SK-N-SH (cell line): ENCODE measurements around the gene ATAD1. TPM values are rescaled to one million over a fixed set of nuclear protein-coding genes. Genes with fewer than 3 reads are reported as not detected.

Experiments
- CTCF ChIA-PET: fragments of 300-600, 350-600 bp; formaldehyde crosslinking; extraction: SDS; loops from one replicate; lab custom pipeline; 2021; lab: Yijun Ruan, JAX
- POLR2A ChIA-PET: fragments of 350-600 bp; sonication (Branson Sonifier 250); formaldehyde crosslinking; extraction: SDS; loops from one replicate; lab custom pipeline; 2020; ENCODE audit warnings: antibody characterized with exemption, inconsistent platforms; lab: Yijun Ruan, JAX
- DNase-seq: peaks from one replicate; pipeline ENCODE4 v3.0.0; 2012
- H2AFZ ChIP-seq: fragments of 200-600 bp; sonication (generic); 2 replicates; pipeline ENCODE4 v1.8.1; 2016; ENCODE audit warnings: antibody characterized with exemption, mild to moderate bottlenecking, low read depth
- H3F3A ChIP-seq: fragments of 200-600 bp; sonication (generic); replicated peaks from 2 replicates; pipeline ENCODE3; 2016; ENCODE audit warnings: antibody characterized with exemption, mild to moderate bottlenecking; ENCODE audit not compliant: insufficient read depth
- H3K27ac ChIP-seq, 2 experiments: fragments of 200-500 bp in 1 of 2; fragments of 200-600 bp in 1 of 2; sonication (Bioruptor generic) in 1 of 2; sonication (generic), shearing (Covaris generic) in 1 of 2; 2 replicates each; pipeline versions ENCODE4 v1.5.1 to v1.6.1; 2014 to 2016; ENCODE audit warnings: low read depth in 2 of 2, inconsistent platforms in 1 of 2, low read length in 1 of 2, mild to moderate bottlenecking in 1 of 2, mixed read lengths in 1 of 2
- H3K27me3 ChIP-seq: fragments of 200-600 bp; sonication (generic), shearing (Covaris generic); 2 replicates; pipeline ENCODE4 v1.6.1; 2016; ENCODE audit warnings: mixed run types; ENCODE audit not compliant: insufficient read depth
- H3K36me3 ChIP-seq, 2 experiments: fragments of 200-500 bp in 1 of 2; fragments of 200-600 bp in 1 of 2; sonication (Bioruptor generic) in 1 of 2; sonication (generic) in 1 of 2; replicated peaks in 1 of 2; 2 replicates each; pipeline versions ENCODE3 to v1.5.1; 2014 to 2016; ENCODE audit warnings: low read length in 1 of 2, mild to moderate bottlenecking in 1 of 2; ENCODE audit not compliant: insufficient read depth in 2 of 2, control insufficient read depth in 1 of 2
- H3K4me1 ChIP-seq, 2 experiments: fragments of 200-500 bp in 1 of 2; fragments of 200-600 bp in 1 of 2; sonication (Bioruptor generic) in 1 of 2; sonication (generic), shearing (Covaris generic) in 1 of 2; 2 replicates each; pipeline versions ENCODE4 v1.5.1 to v1.6.1; 2014 to 2016; ENCODE audit warnings: low read depth in 1 of 2, low read length in 1 of 2, mixed run types in 1 of 2; ENCODE audit not compliant: insufficient read depth in 2 of 2, control insufficient read depth in 1 of 2
- H3K4me2 ChIP-seq: fragments of 200-600 bp; sonication (generic), shearing (Covaris generic); 2 replicates; pipeline ENCODE4 v1.6.1; 2017; ENCODE audit warnings: mixed run types
- H3K4me3 ChIP-seq, 2 experiments: fragments of 200-500 bp in 1 of 2; fragments of 200-600 bp in 1 of 2; sonication (Bioruptor generic) in 1 of 2; sonication (generic), shearing (Covaris generic) in 1 of 2; 2 replicates each; pipeline versions ENCODE4 v1.5.1 to v1.8.1; 2014 to 2016; ENCODE audit warnings: low read depth in 2 of 2, inconsistent platforms in 1 of 2, low read length in 1 of 2, mild to moderate bottlenecking in 1 of 2, mixed read lengths in 1 of 2, moderate library complexity in 1 of 2
- H3K79me2 ChIP-seq: fragments of 200-600 bp; sonication (generic); 2 replicates; pipeline ENCODE4 v1.8.1; 2017; ENCODE audit warnings: mild to moderate bottlenecking; ENCODE audit not compliant: insufficient read depth
- H3K9ac ChIP-seq: fragments of 200-600 bp; sonication (generic); 2 replicates; pipeline ENCODE4 v1.6.1; 2017; ENCODE audit warnings: mixed run types
- H3K9me2 ChIP-seq: fragments of 200-600 bp; sonication (generic); 2 replicates; pipeline ENCODE4 v1.6.1; 2017; ENCODE audit warnings: mixed run types
- H3K9me3 ChIP-seq: fragments of 200-600 bp; sonication (generic); 2 replicates; pipeline ENCODE4 v1.6.1; 2017; ENCODE audit warnings: mixed run types, mild to moderate bottlenecking, moderate library complexity
- H4K20me1 ChIP-seq: fragments of 200-600 bp; sonication (generic); 2 replicates; pipeline ENCODE4 v1.6.1; 2017; ENCODE audit warnings: mild to moderate bottlenecking, mixed run types; ENCODE audit not compliant: insufficient read depth
- ELF1 ChIP-seq: IDR thresholded peaks from 2 replicates; pipeline ENCODE4 v1.4.0; 2012
- EP300 ChIP-seq, 2 experiments: IDR thresholded peaks; 2 replicates each; pipeline versions ENCODE4 v1.4.0 to v1.6.1; 2012; ENCODE audit warnings: borderline replicate concordance in 1 of 2, low read depth in 1 of 2, low read length in 1 of 2
- FOSL2 ChIP-seq: IDR thresholded peaks from 2 replicates; pipeline ENCODE4 v1.4.0; 2012; ENCODE audit warnings: low read depth, mild to moderate bottlenecking, moderate library complexity, borderline replicate concordance
- NRF1 ChIP-seq: IDR thresholded peaks from 2 replicates; pipeline ENCODE4 v1.6.1; 2012; ENCODE audit warnings: low read depth, mild to moderate bottlenecking, low read length
- POLR2AphosphoS5 ChIP-seq: IDR thresholded peaks from 2 replicates; pipeline ENCODE4 v1.6.1; 2012; ENCODE audit warnings: low read depth, low read length
- RAD21 ChIP-seq: IDR thresholded peaks from 2 replicates; pipeline ENCODE4 v1.6.1; 2012; ENCODE audit warnings: mild to moderate bottlenecking, low read length
- SMC3 ChIP-seq: IDR thresholded peaks from 2 replicates; pipeline ENCODE4 v1.6.1; 2012; ENCODE audit warnings: low read depth, low read length, improper control_type of control experiment
- YY1 ChIP-seq: IDR thresholded peaks from 2 replicates; pipeline ENCODE4 v1.4.0; 2012; ENCODE audit warnings: low read depth, mild to moderate bottlenecking
- WGBS: methylation state at CpG from one replicate; pipeline ENCODE4 v1.1.6; 2017; ENCODE audit warnings: low lambda C conversion rate; 5-methylcytosine and 5-hydroxymethylcytosine counted together
- polyA plus RNA-seq, 3 experiments: library from polyadenylated mRNA; depleted of rRNA; stranded (reverse); fragments of >200 nt; gene quantifications; 2 replicates each; pipeline ENCODE4 v1.2.3, GENCODE V29; 2012
- TF ChIP-seq, protein P1 (sequence below): IDR thresholded peaks from 2 replicates; pipeline ENCODE4; 2012
- TF ChIP-seq, protein P2 (sequence below): IDR thresholded peaks from 2 replicates; pipeline ENCODE4 v1.6.1; 2012; ENCODE audit warnings: mild to moderate bottlenecking, low read depth, low read length, moderate library complexity
- TF ChIP-seq, protein P3 (sequence below): IDR thresholded peaks from 2 replicates; pipeline ENCODE4 v1.4.0; 2012; ENCODE audit warnings: low read depth, borderline replicate concordance

Gene ATAD1
- polyA plus RNA-seq, 1 of the 3 experiments (the other 2 are of a cell fraction): 13.5 TPM

DNA sequence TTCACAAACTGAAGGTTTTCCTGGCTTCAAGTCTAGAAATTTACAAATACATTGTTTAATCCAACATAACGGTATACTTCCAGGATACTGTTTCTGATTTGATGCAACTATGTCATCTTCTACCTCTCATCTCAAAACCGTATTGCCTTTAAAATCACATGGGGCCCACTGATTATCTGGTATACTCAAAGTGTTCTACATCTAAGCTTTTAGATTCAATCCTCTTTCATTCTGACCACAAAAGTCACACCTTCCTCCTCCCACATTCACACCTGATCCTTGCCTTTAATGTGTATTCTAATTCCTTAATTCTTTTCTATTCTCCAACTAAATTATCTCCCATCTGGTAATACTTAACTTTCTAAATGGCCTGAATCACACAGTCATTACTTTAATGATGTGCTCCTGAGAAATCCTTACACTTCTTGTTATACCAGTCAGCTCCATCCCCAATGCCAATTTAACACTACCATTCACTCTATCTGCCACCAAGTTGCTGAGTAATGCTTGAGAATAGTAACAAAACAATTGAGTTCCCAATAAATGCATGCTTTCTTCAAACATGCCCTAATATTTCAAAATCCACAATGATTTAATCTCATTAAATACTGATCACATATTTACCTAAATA is 13.0 kb downstream of the ATAD1 start:
- TF ChIP-seq FOSL2: no peak
- TF ChIP-seq, protein P1, sequence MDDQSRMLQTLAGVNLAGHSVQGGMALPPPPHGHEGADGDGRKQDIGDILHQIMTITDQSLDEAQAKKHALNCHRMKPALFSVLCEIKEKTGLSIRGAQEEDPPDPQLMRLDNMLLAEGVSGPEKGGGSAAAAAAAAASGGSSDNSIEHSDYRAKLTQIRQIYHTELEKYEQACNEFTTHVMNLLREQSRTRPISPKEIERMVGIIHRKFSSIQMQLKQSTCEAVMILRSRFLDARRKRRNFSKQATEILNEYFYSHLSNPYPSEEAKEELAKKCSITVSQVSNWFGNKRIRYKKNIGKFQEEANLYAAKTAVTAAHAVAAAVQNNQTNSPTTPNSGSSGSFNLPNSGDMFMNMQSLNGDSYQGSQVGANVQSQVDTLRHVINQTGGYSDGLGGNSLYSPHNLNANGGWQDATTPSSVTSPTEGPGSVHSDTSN: no peak
- TF ChIP-seq YY1: no peak
- no peak for TF ChIP-seq RAD21
- TF ChIP-seq ELF1: no peak
- TF ChIP-seq EP300 (IDR thresholded peaks at IDR 0.05; ENCODE audit: borderline replicate concordance in 1 of 2, low read depth in 1 of 2, low read length in 1 of 2): no peak
- TF ChIP-seq POLR2AphosphoS5: no peak
- TF ChIP-seq NRF1: no peak
- TF ChIP-seq, protein P2, sequence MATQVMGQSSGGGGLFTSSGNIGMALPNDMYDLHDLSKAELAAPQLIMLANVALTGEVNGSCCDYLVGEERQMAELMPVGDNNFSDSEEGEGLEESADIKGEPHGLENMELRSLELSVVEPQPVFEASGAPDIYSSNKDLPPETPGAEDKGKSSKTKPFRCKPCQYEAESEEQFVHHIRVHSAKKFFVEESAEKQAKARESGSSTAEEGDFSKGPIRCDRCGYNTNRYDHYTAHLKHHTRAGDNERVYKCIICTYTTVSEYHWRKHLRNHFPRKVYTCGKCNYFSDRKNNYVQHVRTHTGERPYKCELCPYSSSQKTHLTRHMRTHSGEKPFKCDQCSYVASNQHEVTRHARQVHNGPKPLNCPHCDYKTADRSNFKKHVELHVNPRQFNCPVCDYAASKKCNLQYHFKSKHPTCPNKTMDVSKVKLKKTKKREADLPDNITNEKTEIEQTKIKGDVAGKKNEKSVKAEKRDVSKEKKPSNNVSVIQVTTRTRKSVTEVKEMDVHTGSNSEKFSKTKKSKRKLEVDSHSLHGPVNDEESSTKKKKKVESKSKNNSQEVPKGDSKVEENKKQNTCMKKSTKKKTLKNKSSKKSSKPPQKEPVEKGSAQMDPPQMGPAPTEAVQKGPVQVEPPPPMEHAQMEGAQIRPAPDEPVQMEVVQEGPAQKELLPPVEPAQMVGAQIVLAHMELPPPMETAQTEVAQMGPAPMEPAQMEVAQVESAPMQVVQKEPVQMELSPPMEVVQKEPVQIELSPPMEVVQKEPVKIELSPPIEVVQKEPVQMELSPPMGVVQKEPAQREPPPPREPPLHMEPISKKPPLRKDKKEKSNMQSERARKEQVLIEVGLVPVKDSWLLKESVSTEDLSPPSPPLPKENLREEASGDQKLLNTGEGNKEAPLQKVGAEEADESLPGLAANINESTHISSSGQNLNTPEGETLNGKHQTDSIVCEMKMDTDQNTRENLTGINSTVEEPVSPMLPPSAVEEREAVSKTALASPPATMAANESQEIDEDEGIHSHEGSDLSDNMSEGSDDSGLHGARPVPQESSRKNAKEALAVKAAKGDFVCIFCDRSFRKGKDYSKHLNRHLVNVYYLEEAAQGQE: no peak
- ChIA-PET CTCF (interaction anchor here (1.3 kb wide), 1 partner anchor 12 kb away, joined by 3 read pairs; no protein-coding TSS in a partner anchor), POLR2A (interaction anchor here (0.5 kb wide), 1 partner anchor 9 kb away, joined by 3 read pairs; no protein-coding TSS in a partner anchor)
- no peaks in the 10 kb centered on the region for H4K20me1 ChIP-seq
- no peak overlapping the region for H3K27ac ChIP-seq
- no peak for DNase-seq
- H3K9me2 ChIP-seq: no peaks in the 10 kb centered on the region
- no peak overlapping the region for H3K9ac ChIP-seq
- no peak overlapping the region for H2AFZ ChIP-seq
- no peak overlapping the region for H3K4me3 ChIP-seq
- H3K9me3 ChIP-seq: peaks cover 23% of the 10 kb centered on the region; the same call in 1 of the 2 replicates
- H3K27me3 ChIP-seq: no peaks in the 10 kb centered on the region
- 91% methylated on average over 2 of the region's 2 CpGs for WGBS
- peaks cover 3% of the 10 kb centered on the region for H3F3A ChIP-seq
- no peaks in the 10 kb centered on the region for H3K4me1 ChIP-seq
- peaks cover 90% of the 10 kb centered on the region for H3K79me2 ChIP-seq
- peaks cover 78 to 97% of the 10 kb centered on the region in 2 experiments for H3K36me3 ChIP-seq
- no peak overlapping the region for H3K4me2 ChIP-seq

DNA sequence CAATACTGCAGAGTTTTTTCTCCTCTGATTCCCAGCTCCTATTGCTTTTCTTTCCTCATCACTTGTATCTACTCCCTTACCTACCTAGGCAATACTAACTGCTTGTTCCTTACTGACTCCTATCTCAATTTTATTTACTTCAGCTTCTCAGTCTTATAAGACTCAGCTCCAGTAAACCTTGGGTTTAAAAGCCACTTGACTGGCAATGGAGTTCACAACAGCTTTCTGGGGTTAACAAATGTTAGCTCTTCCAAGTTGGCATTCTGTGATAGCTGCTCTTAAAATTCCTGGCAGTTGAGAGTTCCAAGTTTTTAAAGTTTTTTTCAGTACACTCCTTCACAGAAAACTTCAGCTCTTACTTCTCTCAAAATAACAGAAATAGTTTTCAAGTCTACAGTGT is 14.2 kb downstream of the ATAD1 start:
- no peak for DNase-seq
- Histone ChIP-seq H3K9me2 (no peaks in the 10 kb centered on the region), H3K4me2 (no peak overlapping the region), H3K27ac (no peak overlapping the region), H3K27me3 (no peaks in the 10 kb centered on the region), H3K36me3 (peaks cover 82 to 99% of the 10 kb centered on the region in 2 experiments), H3K4me3 (no peak overlapping the region), H4K20me1 (no peaks in the 10 kb centered on the region), H3K79me2 (peaks cover 86% of the 10 kb centered on the region), H3F3A (peaks cover 5% of the 10 kb centered on the region), H2AFZ (no peak overlapping the region), H3K9me3 (peaks cover 24% of the 10 kb centered on the region; the same call in 1 of the 2 replicates), H3K9ac (no peak overlapping the region), H3K4me1 (no peaks in the 10 kb centered on the region)
- ChIA-PET CTCF (interaction anchor here (0.6 to 1.3 kb wide), 3 partner anchors 9 to 937 kb away, joined by 3 to 6 read pairs (median 3); no protein-coding TSS in a partner anchor), POLR2A (no interaction called here)
- TF ChIP-seq, protein P2: no peak
- TF ChIP-seq, protein P3, sequence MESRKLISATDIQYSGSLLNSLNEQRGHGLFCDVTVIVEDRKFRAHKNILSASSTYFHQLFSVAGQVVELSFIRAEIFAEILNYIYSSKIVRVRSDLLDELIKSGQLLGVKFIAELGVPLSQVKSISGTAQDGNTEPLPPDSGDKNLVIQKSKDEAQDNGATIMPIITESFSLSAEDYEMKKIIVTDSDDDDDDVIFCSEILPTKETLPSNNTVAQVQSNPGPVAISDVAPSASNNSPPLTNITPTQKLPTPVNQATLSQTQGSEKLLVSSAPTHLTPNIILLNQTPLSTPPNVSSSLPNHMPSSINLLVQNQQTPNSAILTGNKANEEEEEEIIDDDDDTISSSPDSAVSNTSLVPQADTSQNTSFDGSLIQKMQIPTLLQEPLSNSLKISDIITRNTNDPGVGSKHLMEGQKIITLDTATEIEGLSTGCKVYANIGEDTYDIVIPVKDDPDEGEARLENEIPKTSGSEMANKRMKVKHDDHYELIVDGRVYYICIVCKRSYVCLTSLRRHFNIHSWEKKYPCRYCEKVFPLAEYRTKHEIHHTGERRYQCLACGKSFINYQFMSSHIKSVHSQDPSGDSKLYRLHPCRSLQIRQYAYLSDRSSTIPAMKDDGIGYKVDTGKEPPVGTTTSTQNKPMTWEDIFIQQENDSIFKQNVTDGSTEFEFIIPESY: no peak
- TF ChIP-seq SMC3: no peak
